ENCODE measurements around the gene HBQ1. TPM values are rescaled to one million over a fixed set of nuclear protein-coding genes. Genes with fewer than 3 reads are reported as not detected.
"Not testable (repeated sequence)": the region's sequence is repeated elsewhere in the genome, so short reads cannot be mapped to it uniquely, and the experiment has no call there.

HBQ1 gene
- total RNA-seq, 4 donors from 2014 or later, result not detected

- no peak for DNase-seq (ENCODE audit: low spot score in 2 of 2)
- Histone ChIP-seq H3K9me3 (no peaks in the 10 kb centered on the region), H3K27ac (peak overlapping the region in 1 of 4 donors; percentile 11), H3K4me1 (peaks cover 0 to 11% (median 9%) of the 10 kb centered on the region in 4 donors), H3K4me3 (peak overlapping the region; percentile 25 to 51 (median 48)), H3K27me3 (peaks cover 0 to 46% of the 10 kb centered on the region in 2 donors), H3K36me3 (no peaks in the 10 kb centered on the region)
- TF ChIP-seq POLR2A (IDR thresholded peaks at IDR 0.05) (no peak), EP300 (IDR thresholded peaks at IDR 0.05) (no peak)
- TF ChIP-seq, protein P1, sequence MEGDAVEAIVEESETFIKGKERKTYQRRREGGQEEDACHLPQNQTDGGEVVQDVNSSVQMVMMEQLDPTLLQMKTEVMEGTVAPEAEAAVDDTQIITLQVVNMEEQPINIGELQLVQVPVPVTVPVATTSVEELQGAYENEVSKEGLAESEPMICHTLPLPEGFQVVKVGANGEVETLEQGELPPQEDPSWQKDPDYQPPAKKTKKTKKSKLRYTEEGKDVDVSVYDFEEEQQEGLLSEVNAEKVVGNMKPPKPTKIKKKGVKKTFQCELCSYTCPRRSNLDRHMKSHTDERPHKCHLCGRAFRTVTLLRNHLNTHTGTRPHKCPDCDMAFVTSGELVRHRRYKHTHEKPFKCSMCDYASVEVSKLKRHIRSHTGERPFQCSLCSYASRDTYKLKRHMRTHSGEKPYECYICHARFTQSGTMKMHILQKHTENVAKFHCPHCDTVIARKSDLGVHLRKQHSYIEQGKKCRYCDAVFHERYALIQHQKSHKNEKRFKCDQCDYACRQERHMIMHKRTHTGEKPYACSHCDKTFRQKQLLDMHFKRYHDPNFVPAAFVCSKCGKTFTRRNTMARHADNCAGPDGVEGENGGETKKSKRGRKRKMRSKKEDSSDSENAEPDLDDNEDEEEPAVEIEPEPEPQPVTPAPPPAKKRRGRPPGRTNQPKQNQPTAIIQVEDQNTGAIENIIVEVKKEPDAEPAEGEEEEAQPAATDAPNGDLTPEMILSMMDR (IDR thresholded peaks at IDR 0.05), result no peak
- WGBS, 2 donors, result 1 to 2% methylated on average over 38 of the region's 59 CpGs
Observed at GRCh38 chr16:154217-155030, 25.8 kb upstream of the HBQ1 start.

DNA sequence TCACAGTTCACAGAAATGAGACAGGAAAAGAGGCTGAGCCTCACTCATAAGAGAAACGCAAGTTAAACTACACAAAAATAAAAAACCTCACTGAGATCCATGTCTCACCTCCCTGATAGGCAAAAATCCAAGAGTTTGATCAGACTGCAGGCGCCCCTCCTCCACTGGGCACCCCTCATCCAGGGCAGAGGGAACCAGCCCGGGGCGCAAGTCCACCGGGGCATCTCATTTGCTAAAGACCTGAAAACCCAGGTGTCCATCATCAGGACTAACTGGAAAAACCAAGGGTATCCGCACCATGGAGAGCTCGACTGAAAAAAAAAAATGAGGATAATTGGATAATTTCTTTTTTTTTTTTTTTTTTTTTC lies 25.2 kb upstream of the HBQ1 start:
- Histone ChIP-seq H3K27me3 (peaks cover 0 to 46% of the 10 kb centered on the region in 2 donors), H3K4me3 (peak overlapping the region in 1 of 4 donors; percentile 50), H3K27ac (no peak overlapping the region), H3K4me1 (peaks cover 0 to 11% (median 9%) of the 10 kb centered on the region in 4 donors), H3K36me3 (no peaks in the 10 kb centered on the region), H3K9me3 (no peaks in the 10 kb centered on the region)
- no peak for TF ChIP-seq POLR2A (IDR thresholded peaks at IDR 0.05)
- TF ChIP-seq, protein P1 (IDR thresholded peaks at IDR 0.05), result no peak
- 61 to 63% methylated on average over 7 of the region's 7 CpGs for WGBS, 2 donors
- DNase-seq (ENCODE audit: low spot score in 2 of 2), result no peak

DNA sequence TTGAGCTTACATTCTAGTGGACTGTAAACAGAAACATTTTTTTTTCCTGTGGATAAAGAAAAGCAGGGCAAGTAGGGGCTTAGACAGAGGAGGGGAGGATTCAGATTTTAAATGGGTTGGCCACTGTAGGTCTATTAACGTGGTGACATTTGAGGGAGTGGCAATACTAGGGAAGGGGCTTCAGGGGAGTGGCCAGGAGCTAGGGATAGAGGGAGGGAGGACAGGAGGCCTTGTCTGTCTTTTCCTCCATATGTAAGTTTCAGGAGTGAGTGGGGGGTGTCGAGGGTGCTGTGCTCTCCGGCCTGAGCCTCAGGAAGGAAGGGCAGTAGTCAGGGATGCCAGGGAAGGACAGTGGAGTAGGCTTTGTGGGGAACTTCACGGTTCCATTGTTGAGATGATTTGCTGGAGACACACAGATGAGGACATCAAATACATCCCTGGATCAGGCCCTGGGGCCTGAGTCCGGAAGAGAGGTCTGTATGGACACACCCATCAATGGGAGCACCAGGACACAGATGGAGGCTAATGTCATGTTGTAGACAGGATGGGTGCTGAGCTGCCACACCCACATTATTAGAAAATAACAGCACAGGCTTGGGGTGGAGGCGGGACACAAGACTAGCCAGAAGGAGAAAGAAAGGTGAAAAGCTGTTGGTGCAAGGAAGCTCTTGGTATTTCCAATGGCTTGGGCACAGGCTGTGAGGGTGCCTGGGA lies 21.0 kb upstream of the HBQ1 start:
- Histone ChIP-seq H3K27me3 (peaks cover 0 to 46% of the 10 kb centered on the region in 2 donors), H3K36me3 (no peaks in the 10 kb centered on the region), H3K4me1 (peaks cover 0 to 9% (median 7%) of the 10 kb centered on the region in 4 donors), H3K4me3 (no peak overlapping the region), H3K9me3 (no peaks in the 10 kb centered on the region), H3K27ac (no peak overlapping the region)
- no peak for DNase-seq (ENCODE audit: low spot score in 2 of 2)
- 45 to 52% methylated on average over 6 of the region's 6 CpGs for WGBS, 2 donors
- TF ChIP-seq EP300 (IDR thresholded peaks at IDR 0.05) (no peak), POLR2A (IDR thresholded peaks at IDR 0.05) (no peak)
- TF ChIP-seq, protein P1 (IDR thresholded peaks at IDR 0.05), result no peak

DNA sequence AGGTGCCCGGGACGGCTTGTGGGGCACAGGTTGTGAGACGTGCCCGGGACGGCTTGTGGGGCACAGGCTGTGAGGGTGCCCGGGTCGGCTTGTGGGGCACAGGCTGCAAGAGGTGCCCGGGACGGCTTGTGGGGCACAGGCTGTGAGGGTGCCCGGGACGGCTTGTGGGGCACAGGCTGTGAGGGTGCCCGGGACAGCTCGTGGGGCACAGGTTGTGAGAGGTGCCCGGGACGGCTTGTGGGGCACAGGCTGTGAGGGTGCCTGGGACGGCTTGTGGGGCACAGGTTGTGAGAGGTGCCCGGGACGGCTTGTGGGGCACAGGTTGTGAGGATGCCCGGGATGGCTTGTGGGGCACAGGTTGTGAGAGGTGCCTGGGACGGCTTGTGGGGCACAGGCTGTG lies 20.0 kb upstream of the HBQ1 start:
- H3K27me3 ChIP-seq, result peaks cover 0 to 40% of the 10 kb centered on the region in 2 donors
- 81% methylated on average over 6 to 7 of the region's 20 CpGs for WGBS, 2 donors

GRCh38 chr16:160691-161190 lies 19.5 kb upstream of the HBQ1 start:
- Histone ChIP-seq H3K4me1 (peaks cover 0 to 9% (median 8%) of the 10 kb centered on the region in 4 donors), H3K27ac (no peak overlapping the region), H3K27me3 (peaks cover 1 to 40% of the 10 kb centered on the region in 2 donors), H3K4me3 (no peak overlapping the region), H3K36me3 (no peaks in the 10 kb centered on the region), H3K9me3 (no peaks in the 10 kb centered on the region)
- DNase-seq (ENCODE audit: low spot score in 2 of 2), result no peak
- WGBS, 2 donors, result 60 to 63% methylated on average over 14 to 16 of the region's 18 CpGs
- TF ChIP-seq, protein P1 (IDR thresholded peaks at IDR 0.05), result no peak
- TF ChIP-seq POLR2A (IDR thresholded peaks at IDR 0.05) (no peak), EP300 (IDR thresholded peaks at IDR 0.05) (no peak)

More for the DNA sequence above, 20.0 kb upstream of the HBQ1 start:
- H3K4me3 ChIP-seq; H3K4me1 ChIP-seq; H3K36me3 ChIP-seq; H3K9me3 ChIP-seq; H3K27ac ChIP-seq; DNase-seq (ENCODE audit: low spot score in 2 of 2): not testable (repeated sequence)
